Activated CD4-positive, CD25-positive, alpha-beta regulatory T cell (primary cell): ENCODE data around the gene ST3GAL5.

ENCODE experiments used
- DNase-seq, 4 experiments: peaks; one replicate each; lab custom pipeline; 2025; lab: John Stamatoyannopoulos, UW

Gene ST3GAL5

GRCh38 chr2:85790032-85790431, 98.8 kb downstream of the ST3GAL5 start:
- no peak for DNase-seq

- no peak for DNase-seq
These were observed 99.5 kb downstream of the ST3GAL5 start for GRCh38 chr2:85789271-85789670.

- no peak for DNase-seq
These were observed 100.2 kb downstream of the ST3GAL5 start for GRCh38 chr2:85788603-85789002.

GRCh38 chr2:85787981-85788340, 100.8 kb downstream of the ST3GAL5 start:
- DNase-seq, result no peak

- DNase-seq, result no peak
These were observed 101.4 kb downstream of the ST3GAL5 start for GRCh38 chr2:85787282-85787980.
